GM10248 (cell line): ENCODE data around the gene PRKCZ.

Source experiments
- CTCF ChIA-PET: fragments of 300-600 bp; sonication (Branson Sonifier 250); formaldehyde crosslinking; extraction: SDS; loops from one replicate; lab custom pipeline; 2021; ENCODE audit warnings: antibody characterized with exemption; lab: Yijun Ruan, JAX
- POLR2A ChIA-PET: fragments of 350-650 bp; sonication (Branson Sonifier 250); formaldehyde crosslinking; extraction: SDS; loops from one replicate; lab custom pipeline; 2020; ENCODE audit warnings: antibody characterized with exemption; lab: Yijun Ruan, JAX
- DNase-seq: peaks from one replicate; pipeline ENCODE4 v3.0.0; 2012; ENCODE audit errors: extremely low spot score
- CTCF ChIP-seq: IDR thresholded peaks from 2 replicates; pipeline ENCODE4 v1.5.1; 2012; ENCODE audit warnings: mild to moderate bottlenecking, low read depth; ENCODE audit errors: extremely low read depth, missing control alignments, control extremely low read depth

Gene PRKCZ

GRCh38 chr1:2031546-2032540 lies 18.4 kb upstream of the PRKCZ start:
- DNase-seq: no peak
- POLR2A ChIA-PET: no interaction called here
- TF ChIP-seq CTCF: no peak
- CTCF ChIA-PET: interaction anchor here (2.1 kb wide), 1 partner anchor 13 kb away, joined by 8 read pairs; no protein-coding TSS in a partner anchor

- ChIA-PET CTCF (interaction anchor here (4.2 kb wide), 1 partner anchor 12 kb away, joined by 17 read pairs; no protein-coding TSS in a partner anchor), POLR2A (no interaction called here)
- DNase-seq: no peak
- no peak for TF ChIP-seq CTCF
These were observed 17.5 kb upstream of the PRKCZ start for GRCh38 chr1:2032737-2033136.

GRCh38 chr1:2033165-2033564 lies 17.0 kb upstream of the PRKCZ start:
- ChIA-PET CTCF (interaction anchor here (4.2 kb wide), 1 partner anchor 12 kb away, joined by 17 read pairs; no protein-coding TSS in a partner anchor), POLR2A (no interaction called here)
- DNase-seq: no peak
- TF ChIP-seq CTCF: no peak

GRCh38 chr1:2036287-2036686 lies 13.9 kb upstream of the PRKCZ start:
- no peak for TF ChIP-seq CTCF
- ChIA-PET POLR2A (no interaction called here), CTCF (interaction anchor here (0.8 to 4.2 kb wide), 2 partner anchors 8 to 92 kb away, joined by 4 to 17 read pairs; no protein-coding TSS in a partner anchor)
- DNase-seq: no peak

GRCh38 chr1:2037314-2037979 lies 12.8 kb upstream of the PRKCZ start:
- POLR2A ChIA-PET: no interaction called here

More at GRCh38 chr1:2037314-2037979, 12.8 kb upstream of the PRKCZ start:
- no peak for TF ChIP-seq CTCF
- no peak for DNase-seq
- CTCF ChIA-PET: no interaction called here
